Central memory CD8-positive, alpha-beta T cell (primary cell): Measurements from ENCODE around the gene SORBS2.

Experiments
- ATAC-seq: fragments of 150-1000 bp; cut with Tn5 transposase; replicated peaks from 2 replicates; pipeline ENCODE4 v1.10.0; 2022; ENCODE audit warnings: mild to moderate bottlenecking, moderate FRiP score, moderate number of reproducible peaks; ENCODE audit not compliant: poor library complexity, severe bottlenecking; ENCODE audit errors: extremely low read depth
- DNase-seq, 2 donors: peaks; one replicate each; pipeline ENCODE4 v3.0.0; 2021; ENCODE audit warnings: low spot score in 2 of 2
- H3K27ac Mint-ChIP-seq: one replicate; pipeline ENCODE4 v1.8.0; 2022; ENCODE audit warnings: low read depth, mild to moderate bottlenecking, moderate library complexity, mixed read lengths
- H3K27me3 Mint-ChIP-seq: one replicate; pipeline ENCODE4 v1.8.0; 2022; ENCODE audit warnings: mixed read lengths
- H3K36me3 Mint-ChIP-seq: one replicate; pipeline ENCODE4 v1.8.0; 2022; ENCODE audit warnings: mild to moderate bottlenecking, moderate library complexity, mixed read lengths; ENCODE audit not compliant: insufficient read depth
- H3K4me1 Mint-ChIP-seq: one replicate; pipeline ENCODE4 v1.8.0; 2022; ENCODE audit warnings: mixed read lengths
- H3K4me3 Mint-ChIP-seq: one replicate; pipeline ENCODE4 v1.8.0; 2022; ENCODE audit warnings: mild to moderate bottlenecking, moderate library complexity, mixed read lengths
- H3K9me3 Mint-ChIP-seq: one replicate; pipeline ENCODE4 v1.8.0; 2022; ENCODE audit warnings: mixed read lengths

The SORBS2 gene

DNA sequence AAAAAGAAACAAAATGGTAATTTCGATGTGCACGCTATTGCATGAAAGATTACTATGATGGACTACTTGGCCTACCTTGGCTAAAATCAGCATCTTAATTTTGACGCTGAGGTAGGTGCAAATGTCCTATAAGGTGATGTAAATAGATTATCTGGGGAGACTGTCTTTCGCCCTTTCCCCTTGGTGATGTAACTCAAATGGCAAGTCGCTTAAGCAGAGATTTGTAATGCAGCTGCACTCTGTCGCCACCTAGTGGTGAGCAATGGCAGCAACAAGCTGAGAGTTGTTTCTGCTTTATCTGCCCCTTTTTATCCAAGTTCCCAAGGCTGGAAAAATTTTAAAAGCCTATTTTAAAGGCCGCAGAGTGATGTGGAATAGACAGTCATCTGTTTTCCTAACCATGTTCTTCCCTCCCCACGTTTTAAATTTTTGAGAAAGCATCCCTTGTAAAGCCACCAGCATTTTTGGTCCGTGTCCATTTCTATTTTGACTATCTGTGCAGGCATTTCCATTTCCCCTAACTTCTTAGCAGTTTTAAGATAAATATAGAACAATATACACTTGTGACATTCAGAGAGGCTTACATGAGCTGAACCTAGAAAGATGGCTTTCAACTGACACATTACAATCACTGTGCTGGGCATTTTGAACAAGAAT is 214.3 kb downstream of the SORBS2 start:
- Mint-ChIP-seq H3K4me1 (no peaks in the 10 kb centered on the region), H3K4me3 (no peak overlapping the region), H3K36me3 (no peaks in the 10 kb centered on the region), H3K9me3 (no peaks in the 10 kb centered on the region), H3K27me3 (peaks cover 43% of the 10 kb centered on the region), H3K27ac (no peak overlapping the region)
- peak; percentile 36 to 42 for DNase-seq
- ATAC-seq: no peak

DNA sequence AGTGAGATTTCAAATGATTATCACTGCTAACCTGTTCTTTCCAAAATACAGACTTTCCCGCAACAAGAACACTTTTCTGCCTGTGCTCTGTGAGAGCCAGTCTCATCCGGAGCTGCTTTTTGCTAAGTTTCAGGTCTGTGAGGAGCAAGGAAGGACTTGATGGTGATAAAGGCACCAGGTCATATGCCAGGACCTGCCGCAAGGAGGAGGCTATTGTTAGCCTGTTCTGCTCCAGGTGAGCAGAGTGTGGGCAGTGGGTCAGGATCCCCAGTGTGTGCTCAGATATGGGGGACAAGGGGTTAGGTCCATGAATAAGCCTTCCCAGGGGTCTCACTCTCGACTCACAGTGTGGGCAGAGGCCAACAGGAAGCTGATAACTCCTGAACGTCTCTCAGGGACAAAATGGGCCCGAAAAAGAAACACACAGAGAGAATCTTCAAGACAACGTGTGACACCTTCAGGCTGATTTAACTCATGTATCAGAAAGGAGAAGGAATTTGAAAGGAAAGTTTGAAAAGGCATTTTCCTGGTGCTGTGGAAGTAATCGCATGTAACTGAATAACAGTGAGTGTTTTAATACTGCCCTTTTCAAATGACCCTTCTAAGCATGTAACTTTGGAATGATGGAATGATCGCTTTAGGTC is 219.0 kb downstream of the SORBS2 start:
- Mint-ChIP-seq H3K27me3 (peaks cover 38% of the 10 kb centered on the region), H3K27ac (no peak overlapping the region), H3K36me3 (no peaks in the 10 kb centered on the region), H3K4me3 (no peak overlapping the region), H3K4me1 (no peaks in the 10 kb centered on the region), H3K9me3 (no peaks in the 10 kb centered on the region)
- no peak for ATAC-seq
- no peak for DNase-seq

DNA sequence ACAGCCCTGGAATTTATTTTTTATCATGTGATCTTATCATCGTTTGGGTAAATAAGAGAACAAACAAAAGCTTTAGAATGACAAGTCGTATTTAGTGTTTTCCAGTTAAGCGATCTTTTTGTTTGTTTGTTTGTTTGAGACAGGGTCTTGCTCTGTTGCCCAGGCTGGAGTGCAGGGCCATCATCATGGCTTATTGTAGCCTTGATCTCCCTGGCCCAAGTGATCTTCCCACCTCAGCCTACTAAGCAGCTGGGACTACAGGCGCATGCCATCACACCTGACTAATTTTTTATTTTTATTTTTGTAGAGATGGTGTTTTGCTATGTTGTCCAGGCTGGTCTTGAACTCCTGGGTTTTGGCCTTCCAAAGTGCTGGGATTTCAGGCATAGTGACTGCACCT is 219.6 kb downstream of the SORBS2 start:
- DNase-seq: no peak
- H3K27me3 Mint-ChIP-seq: peaks cover 43% of the 10 kb centered on the region
- H3K36me3 Mint-ChIP-seq: no peaks in the 10 kb centered on the region
- peaks cover 5% of the 10 kb centered on the region for H3K4me1 Mint-ChIP-seq
- no peaks in the 10 kb centered on the region for H3K9me3 Mint-ChIP-seq
- H3K27ac Mint-ChIP-seq: no peak overlapping the region
- ATAC-seq: no peak
- no peak overlapping the region for H3K4me3 Mint-ChIP-seq

DNA sequence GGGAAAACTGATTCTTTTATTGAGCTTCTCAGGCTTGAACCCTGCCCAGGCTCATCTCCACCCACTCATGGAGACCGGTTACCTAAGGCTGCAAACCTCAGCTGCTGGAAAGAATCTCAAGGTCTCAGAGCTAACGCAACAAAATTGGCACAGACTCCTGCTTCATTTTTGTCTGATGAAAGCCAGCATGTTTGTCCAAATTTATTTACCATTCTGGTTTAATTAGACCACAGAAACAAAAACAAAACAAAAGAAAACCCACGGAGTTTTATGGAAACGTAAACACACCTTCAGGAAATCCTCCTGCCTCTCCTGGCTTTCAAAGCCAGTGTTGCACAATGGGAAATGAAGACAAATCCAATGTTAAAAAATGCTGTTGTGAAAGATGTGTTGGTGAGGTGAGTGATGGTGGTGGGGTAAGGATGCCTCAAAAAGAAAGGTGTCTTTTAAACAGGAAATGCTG is 220.3 kb downstream of the SORBS2 start:
- no peak overlapping the region for H3K27ac Mint-ChIP-seq
- H3K27me3 Mint-ChIP-seq: peaks cover 45% of the 10 kb centered on the region
- DNase-seq: no peak
- no peak for ATAC-seq
- no peaks in the 10 kb centered on the region for H3K36me3 Mint-ChIP-seq
- H3K4me1 Mint-ChIP-seq: peaks cover 12% of the 10 kb centered on the region
- H3K9me3 Mint-ChIP-seq: no peaks in the 10 kb centered on the region
- H3K4me3 Mint-ChIP-seq: no peak overlapping the region

DNA sequence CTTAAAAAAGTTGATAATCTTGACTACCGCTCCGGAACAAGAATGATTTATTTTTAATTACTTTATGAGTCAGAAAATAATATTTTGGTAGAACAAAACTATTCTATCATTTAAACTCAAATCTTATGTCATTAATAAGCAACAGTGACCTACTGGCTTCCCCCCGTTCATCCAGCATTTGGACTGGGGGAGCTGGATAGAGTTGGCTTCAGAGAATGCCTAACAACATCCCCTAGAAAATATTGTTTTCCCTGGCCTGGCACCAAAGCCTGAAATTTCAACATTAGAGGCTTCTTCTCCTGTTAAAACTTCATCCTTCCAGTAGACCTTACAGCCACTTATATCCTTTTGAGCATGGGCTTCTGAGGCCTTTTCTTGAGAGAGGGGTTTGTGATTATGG is 221.0 kb downstream of the SORBS2 start:
- no peak for DNase-seq
- peaks cover 46% of the 10 kb centered on the region for H3K27me3 Mint-ChIP-seq
- no peak for ATAC-seq
- no peaks in the 10 kb centered on the region for H3K9me3 Mint-ChIP-seq
- no peaks in the 10 kb centered on the region for H3K36me3 Mint-ChIP-seq
- H3K4me1 Mint-ChIP-seq: peaks cover 12% of the 10 kb centered on the region
- H3K4me3 Mint-ChIP-seq: no peak overlapping the region
- no peak overlapping the region for H3K27ac Mint-ChIP-seq

DNA sequence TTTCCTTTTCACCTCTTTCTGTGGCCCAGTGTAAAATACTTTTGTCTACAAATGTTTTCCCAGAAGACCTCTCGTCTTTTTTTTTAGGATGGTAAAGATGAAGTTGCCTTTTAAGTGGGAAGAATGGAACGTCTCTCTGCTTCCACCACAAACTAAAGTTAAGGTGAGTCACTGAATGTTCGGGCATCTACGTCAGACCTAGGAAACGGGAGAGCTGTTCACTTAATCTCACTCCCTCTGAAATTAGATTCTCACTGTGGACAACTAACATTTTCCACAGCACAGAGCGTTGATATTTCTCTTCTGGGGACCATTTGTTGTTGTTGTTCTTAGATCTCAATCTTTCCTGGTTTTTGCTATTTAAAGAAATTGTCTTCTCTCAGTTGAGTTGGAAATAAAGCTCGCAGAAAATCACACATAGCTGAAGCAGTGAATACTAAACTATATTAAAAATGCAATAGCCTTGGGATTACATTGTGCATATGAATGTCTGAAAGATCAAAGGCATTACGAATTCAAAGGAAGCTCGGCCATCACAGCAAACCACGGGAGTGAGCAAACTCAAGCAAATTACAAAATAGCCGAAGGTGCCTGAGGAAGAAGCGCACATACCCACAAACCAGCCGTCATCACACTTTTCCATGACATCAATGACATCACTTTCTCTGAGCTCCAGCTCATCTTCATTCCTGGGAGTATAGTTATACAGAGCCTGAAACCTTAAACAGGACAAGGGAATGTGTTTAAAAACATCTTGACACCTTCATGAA is 222.7 kb downstream of the SORBS2 start:
- Mint-ChIP-seq H3K27me3 (peaks cover 64% of the 10 kb centered on the region), H3K36me3 (no peaks in the 10 kb centered on the region), H3K4me1 (peaks cover 12% of the 10 kb centered on the region), H3K4me3 (no peak overlapping the region), H3K9me3 (no peaks in the 10 kb centered on the region), H3K27ac (no peak overlapping the region)
- DNase-seq (no peak), ATAC-seq (no peak)

DNA sequence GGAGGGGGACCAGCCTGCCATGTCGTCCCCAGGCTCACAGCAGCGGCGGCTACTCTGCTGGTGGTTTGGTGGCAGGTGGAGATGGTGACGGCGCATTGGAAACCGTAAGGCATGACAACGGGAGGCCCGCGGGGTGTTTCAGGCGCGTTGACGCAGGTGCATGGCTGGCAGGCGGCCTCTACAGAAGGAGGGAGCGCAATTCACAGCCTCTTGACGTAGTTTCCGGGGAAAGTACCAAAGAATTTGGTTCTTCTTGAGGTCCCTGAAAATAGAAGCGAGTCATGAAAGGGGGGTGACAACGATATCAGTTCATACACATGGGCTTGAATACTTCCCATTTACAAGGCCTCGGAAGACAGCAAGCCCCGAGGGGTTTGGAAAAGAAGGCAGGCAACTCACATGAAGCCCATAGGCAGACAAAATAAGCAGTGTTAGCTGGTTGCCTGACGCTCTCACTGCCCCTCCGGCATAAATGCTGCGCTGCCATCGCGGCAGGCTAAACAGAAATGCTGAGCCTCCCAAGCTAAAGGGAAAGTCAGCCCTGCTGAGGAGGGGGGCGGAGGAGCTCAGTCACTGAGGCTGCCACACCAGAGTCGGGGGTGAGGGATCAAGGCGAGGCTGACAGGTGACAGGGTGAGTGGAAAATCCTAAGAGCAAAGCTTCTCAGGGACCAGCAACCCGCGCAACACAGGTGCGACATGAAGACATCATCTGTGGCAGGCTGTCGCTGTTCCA is 224.4 kb downstream of the SORBS2 start:
- Mint-ChIP-seq H3K27ac (peak overlapping the region; percentile 83), H3K9me3 (no peaks in the 10 kb centered on the region), H3K4me3 (peak overlapping the region; percentile 52), H3K4me1 (peaks cover 12% of the 10 kb centered on the region), H3K27me3 (peaks cover 80% of the 10 kb centered on the region), H3K36me3 (no peaks in the 10 kb centered on the region)
- peak; percentile 84 for ATAC-seq
- DNase-seq: peak; percentile 23 to 52

DNA sequence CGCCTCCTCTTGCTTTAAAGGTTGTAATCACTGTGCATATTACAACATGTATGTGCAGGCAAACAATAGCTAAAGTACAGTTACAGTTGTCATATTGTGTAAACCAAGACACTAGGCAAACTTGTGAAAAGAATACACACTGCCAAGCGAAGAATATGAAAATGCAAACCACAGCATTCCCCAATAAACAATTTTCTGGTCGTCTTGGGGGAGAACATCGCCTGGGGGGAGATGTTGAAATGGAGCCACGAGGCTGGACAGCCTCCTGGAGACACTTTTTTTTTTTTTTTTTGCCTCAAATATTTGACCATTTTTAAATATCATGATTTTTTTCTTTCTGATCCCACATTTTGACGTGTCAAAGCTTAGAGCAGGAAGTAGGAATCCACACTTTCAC is 225.0 kb downstream of the SORBS2 start:
- Mint-ChIP-seq H3K27ac (peak overlapping the region; percentile 83), H3K27me3 (peaks cover 86% of the 10 kb centered on the region)

DNA sequence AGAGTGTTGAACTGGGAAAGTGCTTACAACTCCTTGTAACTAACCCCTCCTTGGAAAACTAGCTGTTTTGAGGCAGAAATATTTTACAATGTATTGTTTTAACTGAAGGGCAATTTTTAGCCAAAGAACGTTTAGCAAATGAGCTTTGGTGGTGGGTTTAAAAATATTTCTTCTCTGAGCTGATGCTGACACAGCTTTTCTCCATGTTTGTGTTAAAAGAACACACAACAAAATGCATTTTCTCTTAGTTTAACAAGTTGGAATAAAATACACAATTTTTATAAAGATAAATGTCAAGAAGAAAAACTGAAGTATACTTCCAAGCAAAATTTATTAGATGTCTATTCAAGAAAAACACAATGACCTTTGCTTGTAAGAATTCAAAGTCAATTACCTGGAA is 226.8 kb downstream of the SORBS2 start:
- no peak overlapping the region for H3K4me3 Mint-ChIP-seq
- H3K4me1 Mint-ChIP-seq: peaks cover 12% of the 10 kb centered on the region
- H3K27ac Mint-ChIP-seq: no peak overlapping the region
- H3K36me3 Mint-ChIP-seq: no peaks in the 10 kb centered on the region
- ATAC-seq: no peak
- H3K9me3 Mint-ChIP-seq: no peaks in the 10 kb centered on the region
- DNase-seq: no peak
- peaks cover 90% of the 10 kb centered on the region for H3K27me3 Mint-ChIP-seq

More for the DNA sequence above, 225.0 kb downstream of the SORBS2 start:
- no peak for DNase-seq
- H3K36me3 Mint-ChIP-seq: no peaks in the 10 kb centered on the region
- H3K9me3 Mint-ChIP-seq: no peaks in the 10 kb centered on the region
- peak overlapping the region; percentile 52 for H3K4me3 Mint-ChIP-seq
- ATAC-seq: no peak
- H3K4me1 Mint-ChIP-seq: peaks cover 12% of the 10 kb centered on the region

DNA sequence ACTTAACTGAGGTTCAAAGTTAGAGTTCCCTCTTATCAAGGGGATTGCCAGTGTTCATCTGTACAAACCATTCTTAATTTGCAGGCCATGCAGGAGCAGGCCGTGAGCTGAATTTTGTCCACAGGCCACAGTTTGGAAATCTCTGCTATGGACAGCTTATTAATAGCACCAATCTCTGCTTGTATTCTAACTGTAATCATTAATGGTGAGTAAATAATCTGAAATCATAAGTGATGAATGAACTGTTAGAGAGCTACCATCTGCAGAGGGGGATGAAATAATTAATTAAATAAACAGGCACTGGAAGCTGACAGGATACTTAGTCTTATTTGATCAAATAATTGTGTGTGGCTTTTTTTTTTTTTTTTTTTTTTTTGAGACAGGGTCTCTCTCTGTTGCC is 228.2 kb downstream of the SORBS2 start:
- DNase-seq (no peak), ATAC-seq (no peak)
- peaks cover 87% of the 10 kb centered on the region for H3K27me3 Mint-ChIP-seq
- H3K9me3 Mint-ChIP-seq: no peaks in the 10 kb centered on the region
- peaks cover 12% of the 10 kb centered on the region for H3K4me1 Mint-ChIP-seq
- no peak overlapping the region for H3K4me3 Mint-ChIP-seq
- no peak overlapping the region for H3K27ac Mint-ChIP-seq
- H3K36me3 Mint-ChIP-seq: no peaks in the 10 kb centered on the region

DNA sequence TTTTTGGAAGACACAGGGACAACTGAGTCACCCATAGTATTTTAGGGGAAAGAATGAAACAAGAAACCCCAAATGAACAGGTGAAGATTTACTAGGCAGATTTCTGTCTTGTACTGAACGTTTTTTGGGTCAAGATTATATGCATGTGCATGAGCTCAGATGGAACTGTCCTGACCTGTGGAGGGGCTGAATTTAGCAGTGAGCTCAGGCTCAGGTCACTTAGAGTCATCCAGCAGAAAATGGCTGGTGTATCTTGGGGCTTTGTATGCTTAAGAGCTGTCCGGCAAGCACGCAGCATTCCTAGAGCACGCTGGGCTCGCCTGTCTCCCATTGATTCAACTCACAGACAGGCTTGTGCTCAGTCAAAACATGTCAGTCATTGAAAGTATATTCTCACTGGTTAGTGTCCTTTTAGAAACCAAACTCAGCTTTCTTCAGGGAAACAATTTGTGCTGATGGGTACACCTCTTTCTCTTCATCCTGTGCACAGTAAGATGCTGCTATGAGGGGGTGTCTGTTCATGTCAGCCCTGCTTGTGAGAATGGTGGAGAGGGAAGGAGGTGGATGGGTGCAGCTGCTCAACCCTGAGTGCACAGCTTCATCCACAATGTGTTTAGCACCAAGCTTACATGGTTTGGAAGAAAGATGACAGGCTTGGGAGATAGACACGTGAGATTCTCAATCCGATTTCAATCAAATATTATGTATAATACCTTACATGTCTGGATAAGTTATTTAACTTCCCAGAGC is 229.2 kb downstream of the SORBS2 start:
- Mint-ChIP-seq H3K9me3 (no peaks in the 10 kb centered on the region), H3K4me3 (no peak overlapping the region), H3K4me1 (peaks cover 11% of the 10 kb centered on the region), H3K27ac (no peak overlapping the region), H3K27me3 (peaks cover 77% of the 10 kb centered on the region), H3K36me3 (no peaks in the 10 kb centered on the region)
- ATAC-seq (no peak), DNase-seq (no peak)

DNA sequence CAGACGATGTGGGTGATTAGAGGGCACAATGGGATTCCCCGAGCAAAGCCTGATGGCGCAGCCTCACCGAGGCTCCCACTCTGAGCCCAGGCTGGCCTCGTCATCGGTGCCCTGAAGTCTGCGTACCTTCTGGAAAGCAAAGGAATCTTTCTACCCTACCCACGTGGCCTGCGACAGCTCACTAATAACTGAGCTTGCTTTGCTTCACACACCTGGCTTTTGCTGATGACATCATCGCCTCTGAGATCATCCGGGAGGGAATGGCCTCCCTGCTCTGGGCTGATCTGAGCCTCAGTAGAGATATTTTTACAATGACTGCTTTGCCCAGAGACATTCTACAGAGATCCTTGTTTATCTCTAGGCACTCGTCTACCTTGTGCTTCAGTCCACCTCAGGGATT is 231.3 kb downstream of the SORBS2 start:
- H3K27ac Mint-ChIP-seq: no peak overlapping the region
- no peak overlapping the region for H3K4me3 Mint-ChIP-seq
- H3K4me1 Mint-ChIP-seq: no peaks in the 10 kb centered on the region
- no peaks in the 10 kb centered on the region for H3K36me3 Mint-ChIP-seq
- no peak for DNase-seq
- H3K27me3 Mint-ChIP-seq: peaks cover 71% of the 10 kb centered on the region
- H3K9me3 Mint-ChIP-seq: no peaks in the 10 kb centered on the region
- no peak for ATAC-seq
